K562 (cell line): ENCODE data around the gene ADCY9. TPM values are rescaled to one million over a fixed set of nuclear protein-coding genes. Genes with fewer than 3 reads are reported as not detected.

Experiments used
- BRD9 ChIP-seq: fragments of 450-650 bp; IDR thresholded peaks from 2 replicates; pipeline ENCODE4 v1.6.1; 2018; ENCODE audit warnings: low read depth; ENCODE audit not compliant: partially characterized antibody
- CC2D1A ChIP-seq: fragments of 450-650 bp; IDR thresholded peaks from 2 replicates; pipeline ENCODE4 v1.6.1; 2017; ENCODE audit warnings: mild to moderate bottlenecking
- CTCF ChIP-seq, 3 experiments: IDR thresholded peaks in 2 of 3; conservative IDR thresholded peaks in 1 of 3; 2 replicates each; pipeline ENCODE4 v1.5.1; 2011 to 2012; ENCODE audit warnings: low read length in 3 of 3, mild to moderate bottlenecking in 3 of 3, control low read depth in 2 of 3, improper control_type of control experiment in 1 of 3, inconsistent platforms in 1 of 3, low read depth in 1 of 3, mixed read lengths in 1 of 3, moderate library complexity in 1 of 3; ENCODE audit not compliant: insufficient read depth in 2 of 3
- HOXB6 ChIP-seq: fragments of 250-450 bp; sonication (Bioruptor Pico); IDR thresholded peaks from 2 replicates; pipeline ENCODE4 v1.5.1; 2022; ENCODE audit warnings: mild to moderate bottlenecking, borderline replicate concordance
- LCOR ChIP-seq: sonication (generic); formaldehyde crosslinking; IDR thresholded peaks from 2 replicates; pipeline ENCODE4 v1.8.0; 2022; ENCODE audit warnings: mild to moderate bottlenecking, missing genetic modification reagents
- NFIC ChIP-seq: fragments of 450-650 bp; IDR thresholded peaks from 2 replicates; pipeline ENCODE4 v1.6.1; 2017; ENCODE audit warnings: mild to moderate bottlenecking, inconsistent platforms
- PHF21A ChIP-seq: fragments of 450-650 bp; IDR thresholded peaks from 2 replicates; pipeline ENCODE4 v1.6.1; 2017; ENCODE audit warnings: low read depth, borderline replicate concordance
- RAD21 ChIP-seq, 2 experiments: fragments of 250-450 bp in 1 of 2; fragments of 450-650 bp in 1 of 2; sonication (Bioruptor Pico) in 1 of 2; formaldehyde crosslinking in 1 of 2; IDR thresholded peaks in 1 of 2; conservative IDR thresholded peaks in 1 of 2; 2 replicates each; pipeline versions ENCODE4 v1.4.0 to v1.8.0; 2020 to 2022; ENCODE audit warnings: mild to moderate bottlenecking in 2 of 2, moderate library complexity in 1 of 2
- RUNX1 ChIP-seq: sonication (generic); IDR thresholded peaks from 2 replicates; pipeline ENCODE4 v1.6.1; 2016; ENCODE audit warnings: antibody characterized with exemption, low read depth
- SMC3 ChIP-seq: conservative IDR thresholded peaks from 2 replicates; pipeline ENCODE4 v1.6.1; 2011; ENCODE audit warnings: low read depth, low read length, improper control_type of control experiment; ENCODE audit not compliant: insufficient read depth
- STAG1 ChIP-seq: sonication (generic); formaldehyde crosslinking; IDR thresholded peaks from 2 replicates; pipeline ENCODE4 v1.5.0; 2020; ENCODE audit warnings: missing genetic modification reagents, borderline replicate concordance
- STAT6 ChIP-seq: sonication (generic); formaldehyde crosslinking; IDR thresholded peaks from 2 replicates; pipeline ENCODE4 v1.8.1; 2023; ENCODE audit warnings: mild to moderate bottlenecking, missing genetic modification reagents
- TAF1 ChIP-seq: IDR thresholded peaks from 2 replicates; pipeline ENCODE4 v1.6.1; 2011; ENCODE audit warnings: mild to moderate bottlenecking, low read length, moderate library complexity; ENCODE audit not compliant: insufficient read depth, control insufficient read depth, severe bottlenecking; ENCODE audit errors: extremely low read depth
- TCF15 ChIP-seq: fragments of 250-450 bp; sonication (Bioruptor Pico); IDR thresholded peaks from 2 replicates; pipeline ENCODE4 v1.8.0; 2022; ENCODE audit warnings: moderate library complexity, mild to moderate bottlenecking, inconsistent platforms
- ZBTB7A ChIP-seq: IDR thresholded peaks from 2 replicates; pipeline ENCODE4 v1.6.1; 2011; ENCODE audit warnings: low read depth, mild to moderate bottlenecking, low read length, moderate library complexity, borderline replicate concordance; ENCODE audit not compliant: control insufficient read depth
- ZBTB9 ChIP-seq: fragments of 450-650 bp; formaldehyde crosslinking; IDR thresholded peaks from 2 replicates; pipeline ENCODE4 v1.4.0; 2020; ENCODE audit warnings: mild to moderate bottlenecking, moderate library complexity
- polyA plus RNA-seq, 8 experiments: library from polyadenylated mRNA; depleted of rRNA in 4 of 8; stranded (reverse) in 5 of 8; unstranded in 3 of 8; fragments of >200 nt; fragmentation: Nextera tagmentation in 2 of 8; fragmentation: Illumina TruSeq in 1 of 8; extraction: Ambion mirVana in 2 of 8; extraction: Trizol in 1 of 8; gene quantifications; 2 replicates each; pipeline versions ENCODE4 v1.2.1 to v1.2.3, GENCODE V29; 2011 to 2014; ENCODE audit warnings: inconsistent platforms in 1 of 8, missing spikeins in 1 of 8
- total RNA-seq, 7 experiments: library from RNA; depleted of rRNA in 6 of 7; stranded (reverse); fragments of >200 nt in 6 of 7; fragmentation: Illumina TruSeq in 2 of 7; extraction: Trizol in 2 of 7; gene quantifications; 2 replicates each; pipeline versions ENCODE4 v1.2.1 to v1.2.3, GENCODE V29; 2011 to 2021; ENCODE audit warnings: low replicate concordance in 1 of 7

Gene ADCY9
- total and polyA plus RNA-seq, 9 of the 15 experiments (the other 6 are each of a cell fraction or from before 2014, with no cell fraction given), result 0.03 to 0.29 (median 0.17) TPM

GRCh38 chr16:3938843-3939624, 177.2 kb downstream of the ADCY9 start (continued):
- 0 out of 2 replicates have a peak, but pooled peaks have one; percentile 24 for TF ChIP-seq NFIC
- peak; percentile 76 for TF ChIP-seq ZBTB7A
- no peak for TF ChIP-seq HOXB6 (CRISPR knock-in tag)
- TF ChIP-seq SMC3, result peak; percentile 47; the same call in 1 of the 2 replicates
- peak; percentile 70 to 86 (median 86) for TF ChIP-seq CTCF (IDR thresholded peaks at IDR 0.05 in 2 of 3, conservative IDR thresholded peaks at IDR 0.05 in 1 of 3; ENCODE audit: insufficient read depth in 2 of 3, low read depth in 1 of 3, low read length in 3 of 3)
- no peak for TF ChIP-seq STAT6
- TF ChIP-seq STAG1 (CRISPR knock-in tag), result peak; percentile 9; the same call in 1 of the 2 replicates
- TF ChIP-seq CC2D1A, result no peak
- TF ChIP-seq RAD21 (CRISPR knock-in tag; conservative IDR thresholded peaks at IDR 0.05 in 1 of 2, IDR thresholded peaks at IDR 0.05 in 1 of 2), result peak in 1 of 2 experiments; percentile 59; a peak in 2 of 4 replicates
- no peak for TF ChIP-seq PHF21A
- TF ChIP-seq BRD9, result no peak
- TF ChIP-seq RUNX1, result no peak
- no peak for TF ChIP-seq LCOR (CRISPR knock-in tag)
- no peak for TF ChIP-seq TCF15 (CRISPR knock-in tag)
- no peak for TF ChIP-seq TAF1
- TF ChIP-seq ZBTB9 (CRISPR knock-in tag), result no peak
- TF ChIP-seq, all 486 proteins: peak for 7
